ENCODE data around the gene ARHGAP8. TPM values are rescaled to one million over a fixed set of nuclear protein-coding genes. Genes with fewer than 3 reads are reported as not detected.
"Not testable (repeated sequence)": the region's sequence is repeated elsewhere in the genome, so short reads cannot be mapped to it uniquely, and the experiment has no call there.

The ARHGAP8 gene
- total and polyA plus RNA-seq, 10 of the 15 experiments (the other 5 are each of a cell fraction or from before 2014, with no cell fraction given) = 0.33 TPM; not detected in 9

DNA sequence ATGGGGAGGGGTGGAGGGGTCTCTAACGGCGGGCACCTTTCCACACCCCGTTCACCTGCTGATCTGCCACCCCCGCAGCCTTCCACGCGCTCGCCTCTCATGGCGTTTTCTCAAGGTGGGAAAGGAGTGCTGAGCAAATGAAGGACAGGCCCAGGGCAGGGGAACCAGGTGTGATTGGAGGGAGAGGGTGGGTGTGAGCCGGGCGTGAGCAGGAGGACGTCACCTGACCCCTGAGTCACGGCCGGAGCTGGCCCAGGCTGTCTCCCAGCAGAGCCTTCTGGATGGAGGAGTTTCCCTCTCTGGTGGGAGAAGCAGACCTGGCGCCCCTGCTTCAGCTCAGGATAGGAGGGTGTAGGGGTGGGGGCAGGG lies 14.0 kb upstream of the ARHGAP8 start (continued):
- no peak for TF ChIP-seq BHLHE40 (IDR thresholded peaks at IDR 0.05; ENCODE audit: borderline replicate concordance in 1 of 2, low read depth in 2 of 2, low read length in 1 of 2)

DNA sequence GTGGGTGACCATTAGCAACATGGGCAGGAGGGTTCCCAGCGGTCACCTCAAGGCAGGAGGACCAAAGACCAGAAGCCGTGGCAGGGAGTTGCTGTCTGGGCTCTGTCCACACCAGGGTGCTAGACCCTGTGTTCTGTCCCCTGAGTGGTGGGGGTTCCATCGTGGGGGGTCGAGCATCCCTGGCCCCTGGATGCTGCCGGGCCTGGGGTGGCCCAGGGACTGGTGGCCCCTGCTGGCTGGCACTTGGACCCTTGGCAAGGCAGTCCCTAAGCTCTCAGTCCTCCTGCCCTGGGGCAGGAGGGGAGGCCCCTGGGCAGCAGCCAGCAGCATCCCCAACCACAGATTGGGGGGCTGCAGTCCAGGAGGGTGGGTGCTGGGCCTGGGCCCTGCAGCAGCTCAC lies 13.4 kb upstream of the ARHGAP8 start:
- SMC1A ChIA-PET (ENCODE audit: uncharacterized antibody, unreplicated experiment) = interaction anchor here (1.0 kb wide), 1 partner anchor 46 kb away, joined by 6 read pairs; no protein-coding TSS in a partner anchor
- H3K36me3 ChIP-seq (ENCODE audit: control insufficient read depth in 2 of 2, insufficient read depth in 2 of 2, low read length in 1 of 2) = no peaks in the 10 kb centered on the region
- no peak overlapping the region for H3K27ac ChIP-seq (ENCODE audit: control insufficient read depth, insufficient read depth)
- CTCF ChIA-PET = interaction anchor here (1.1 kb wide), 1 partner anchor 42 kb away, joined by 5 read pairs; no protein-coding TSS in a partner anchor
- H3K27me3 ChIP-seq (replicated peaks in 1 of 2; ENCODE audit: control insufficient read depth in 2 of 2, insufficient read depth in 2 of 2, low read length in 1 of 2) = no peaks in the 10 kb centered on the region
- DNase-seq (ENCODE audit: low read depth, low spot score) (no peak), FAIRE-seq (no peak), ATAC-seq (no peak)
- H3K4me3 ChIP-seq = no peak overlapping the region
- no peaks in the 10 kb centered on the region for H3K79me2 ChIP-seq (ENCODE audit: control insufficient read depth, insufficient read depth, low read length)
- RAD21 ChIA-PET (ENCODE audit: unreplicated experiment) = no interaction called here
- no peaks in the 10 kb centered on the region for H4K20me1 ChIP-seq (ENCODE audit: control insufficient read depth, insufficient read depth)
- H3K9me3 ChIP-seq (replicated peaks; ENCODE audit: control insufficient read depth, insufficient read depth, low read length) = no peaks in the 10 kb centered on the region
- TF ChIP-seq, protein P1, sequence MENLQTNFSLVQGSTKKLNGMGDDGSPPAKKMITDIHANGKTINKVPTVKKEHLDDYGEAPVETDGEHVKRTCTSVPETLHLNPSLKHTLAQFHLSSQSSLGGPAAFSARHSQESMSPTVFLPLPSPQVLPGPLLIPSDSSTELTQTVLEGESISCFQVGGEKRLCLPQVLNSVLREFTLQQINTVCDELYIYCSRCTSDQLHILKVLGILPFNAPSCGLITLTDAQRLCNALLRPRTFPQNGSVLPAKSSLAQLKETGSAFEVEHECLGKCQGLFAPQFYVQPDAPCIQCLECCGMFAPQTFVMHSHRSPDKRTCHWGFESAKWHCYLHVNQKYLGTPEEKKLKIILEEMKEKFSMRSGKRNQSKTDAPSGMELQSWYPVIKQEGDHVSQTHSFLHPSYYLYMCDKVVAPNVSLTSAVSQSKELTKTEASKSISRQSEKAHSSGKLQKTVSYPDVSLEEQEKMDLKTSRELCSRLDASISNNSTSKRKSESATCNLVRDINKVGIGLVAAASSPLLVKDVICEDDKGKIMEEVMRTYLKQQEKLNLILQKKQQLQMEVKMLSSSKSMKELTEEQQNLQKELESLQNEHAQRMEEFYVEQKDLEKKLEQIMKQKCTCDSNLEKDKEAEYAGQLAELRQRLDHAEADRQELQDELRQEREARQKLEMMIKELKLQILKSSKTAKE (IDR thresholded peaks at IDR 0.05; ENCODE audit: low read depth, poor library complexity, severe bottlenecking) = no peak
- TF ChIP-seq ZBTB11 (CRISPR knock-in tag; IDR thresholded peaks at IDR 0.05) = no peak
- TF ChIP-seq TCF3 (IDR thresholded peaks at IDR 0.05; ENCODE audit: borderline replicate concordance, insufficient read depth, low read depth, low read length) = no peak
- no peak for TF ChIP-seq FOXM1 (IDR thresholded peaks at IDR 0.05; ENCODE audit: low read depth, low read length)
- TF ChIP-seq TARDBP (IDR thresholded peaks at IDR 0.05; ENCODE audit: borderline replicate concordance) = no peak
- no peak for TF ChIP-seq NFIC (IDR thresholded peaks at IDR 0.05; ENCODE audit: low read depth, low read length)
- TF ChIP-seq SMARCA5 (IDR thresholded peaks at IDR 0.05) = no peak
- no peak for TF ChIP-seq IRF4 (IDR thresholded peaks at IDR 0.05; ENCODE audit: low read depth, low read length)
- 52% methylated on average over 5 of the region's 5 CpGs for WGBS (ENCODE audit: insufficient coverage, insufficient replicate concordance, low lambda C conversion rate, missing lambda C conversion rate)
- intact Hi-C loops (cut with micrococcal nuclease; ENCODE audit: unreplicated experiment) = no loop called here
- no peak overlapping the region for H3K4me2 ChIP-seq (ENCODE audit: control insufficient read depth, insufficient read depth)
- H3K4me1 ChIP-seq (ENCODE audit: control insufficient read depth, insufficient read depth, low read length) = no peaks in the 10 kb centered on the region
- in situ Hi-C loops (cut with MboI) = loop anchor here (5.0 kb wide), 1 partner anchor 42 kb away; no protein-coding TSS in a partner anchor
- H3K9ac ChIP-seq (ENCODE audit: control insufficient read depth, insufficient read depth, low read length) = no peak overlapping the region
- POLR2A ChIA-PET = no interaction called here
- no peak overlapping the region for H2AFZ ChIP-seq (ENCODE audit: control insufficient read depth, low read depth, low read length)
- BruUV-seq (replicated peaks) = no TSS peak

DNA sequence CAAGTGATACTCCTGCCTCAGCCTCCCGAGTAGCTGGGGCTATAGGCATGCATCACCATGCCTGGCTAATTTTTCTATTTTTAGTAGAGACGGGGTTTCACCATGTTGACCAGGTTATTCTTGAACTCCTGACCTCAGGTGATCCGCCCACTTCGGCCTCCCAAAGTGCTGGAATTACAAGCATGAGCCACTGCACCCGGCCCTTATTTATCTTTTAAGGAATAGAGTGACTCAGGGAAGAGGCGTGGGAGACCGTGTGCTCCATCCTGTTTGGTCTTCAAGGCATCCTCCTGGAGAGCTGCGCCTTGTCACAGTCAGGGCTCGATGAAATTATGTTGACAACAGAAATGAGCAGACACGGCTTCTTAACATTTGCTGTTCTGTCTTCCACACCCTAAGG lies 12.7 kb upstream of the ARHGAP8 start:
- H3K27me3 ChIP-seq (replicated peaks in 1 of 2; ENCODE audit: control insufficient read depth in 2 of 2, insufficient read depth in 2 of 2, low read length in 1 of 2); H3K9ac ChIP-seq (ENCODE audit: control insufficient read depth, insufficient read depth, low read length); BruUV-seq (replicated peaks); H3K27ac ChIP-seq (ENCODE audit: control insufficient read depth, insufficient read depth); H4K20me1 ChIP-seq (ENCODE audit: control insufficient read depth, insufficient read depth); H2AFZ ChIP-seq (ENCODE audit: control insufficient read depth, low read depth, low read length); H3K4me1 ChIP-seq (ENCODE audit: control insufficient read depth, insufficient read depth, low read length); H3K9me3 ChIP-seq (replicated peaks; ENCODE audit: control insufficient read depth, insufficient read depth, low read length); DNase-seq (ENCODE audit: low read depth, low spot score); ATAC-seq; RAD21 ChIA-PET (ENCODE audit: unreplicated experiment); intact Hi-C loops (cut with micrococcal nuclease; ENCODE audit: unreplicated experiment); H3K4me3 ChIP-seq; H3K36me3 ChIP-seq (ENCODE audit: control insufficient read depth in 2 of 2, insufficient read depth in 2 of 2, low read length in 1 of 2); POLR2A ChIA-PET; FAIRE-seq; H3K79me2 ChIP-seq (ENCODE audit: control insufficient read depth, insufficient read depth, low read length); H3K4me2 ChIP-seq (ENCODE audit: control insufficient read depth, insufficient read depth): not testable (repeated sequence)
- in situ Hi-C loops (cut with MboI) = loop anchor here (5.0 kb wide), 1 partner anchor 42 kb away; no protein-coding TSS in a partner anchor
- WGBS (ENCODE audit: insufficient coverage, insufficient replicate concordance, low lambda C conversion rate, missing lambda C conversion rate) = 36% methylated on average over 10 of the region's 10 CpGs
- ChIA-PET SMC1A (ENCODE audit: uncharacterized antibody, unreplicated experiment) (interaction anchor here (1.0 kb wide), 1 partner anchor 46 kb away, joined by 6 read pairs; no protein-coding TSS in a partner anchor), CTCF (interaction anchor here (1.1 kb wide), 1 partner anchor 43 kb away, joined by 5 read pairs; no protein-coding TSS in a partner anchor)

Data from GM12878 (cell line).